Body of pancreas (tissue), 4 donors: ENCODE data around the gene RIMBP2. TPM values are rescaled to one million over a fixed set of nuclear protein-coding genes. Genes with fewer than 3 reads are reported as not detected.
"Not testable (repeated sequence)": the region's sequence is repeated elsewhere in the genome, so short reads cannot be mapped to it uniquely, and the experiment has no call there.

ENCODE experiments used
- ATAC-seq: fragments of 150-250 bp; one replicate; pipeline ENCODE4 v1.9.1; 2016
- DNase-seq, 4 donors: peaks; one replicate each; pipeline ENCODE4 v3.0.0-alpha.2; 2019
- H3K27ac ChIP-seq, 4 donors: fragments of 200-600 bp; sonication (generic); 1 replicate in 3 of 4; 2 replicates in 1 of 4; pipeline versions ENCODE4 v1.5.1 to v1.6.1; 2016 to 2019; ENCODE audit warnings: mild to moderate bottlenecking in 1 of 4, mixed read lengths in 1 of 4, moderate library complexity in 1 of 4
- H3K27me3 ChIP-seq, 2 donors: fragments of 200-600 bp; sonication (generic); one replicate each; pipeline ENCODE4 v1.6.0; 2016; ENCODE audit warnings: mild to moderate bottlenecking in 1 of 2
- H3K36me3 ChIP-seq, 2 donors: fragments of 200-600 bp; sonication (generic); replicated peaks in 1 of 2; 2 replicates each; pipeline ENCODE4 v1.5.1; 2016; ENCODE audit warnings: low read depth in 2 of 2; ENCODE audit not compliant: insufficient read depth in 1 of 2
- H3K4me1 ChIP-seq: fragments of 200-600 bp; sonication (generic); one replicate; pipeline ENCODE4 v1.6.0; 2016
- H3K4me3 ChIP-seq, 2 donors: fragments of 200-600 bp; sonication (generic); 1 replicate in 1 of 2; 2 replicates in 1 of 2; pipeline ENCODE4 v1.5.1; 2016 to 2019
- H3K9me3 ChIP-seq, 3 donors: fragments of 200-600 bp; sonication (generic); 1 replicate in 2 of 3; 2 replicates in 1 of 3; pipeline ENCODE4 v1.5.1; 2016
- POLR2A ChIP-seq, 3 donors: fragments of 450-650 bp; IDR thresholded peaks; one replicate each; pipeline ENCODE4 v1.6.1; 2016; ENCODE audit warnings: antibody characterized with exemption in 3 of 3, mild to moderate bottlenecking in 2 of 3
- WGBS, 2 donors: methylation state at CpG; one replicate each; pipeline ENCODE4 v1.1.5; 2017; 5-methylcytosine and 5-hydroxymethylcytosine counted together
- intact Hi-C: fragments of 100-400 bp; cut with DNase I; formaldehyde crosslinking; loops from one replicate; pipeline ENCODE4 v1.15.1; 2023
- total RNA-seq, 2 donors: library from RNA; depleted of rRNA; stranded (reverse); fragments of >200 nt; gene quantifications; one replicate each; pipeline ENCODE4 v1.1.0, GENCODE V29; 2016
- TF ChIP-seq, protein P1 (sequence below), 7 experiments: fragments of 450-650 bp in 4 of 7; fragments of 200-600 bp in 3 of 7; sonication (generic) in 3 of 7; IDR thresholded peaks; one replicate each; pipeline ENCODE4 v1.5.1; 2016 to 2019; ENCODE audit warnings: antibody characterized with exemption in 7 of 7

The RIMBP2 gene
- total RNA-seq, 2 donors from 2014 or later = 7.3 to 27.4 TPM

DNA sequence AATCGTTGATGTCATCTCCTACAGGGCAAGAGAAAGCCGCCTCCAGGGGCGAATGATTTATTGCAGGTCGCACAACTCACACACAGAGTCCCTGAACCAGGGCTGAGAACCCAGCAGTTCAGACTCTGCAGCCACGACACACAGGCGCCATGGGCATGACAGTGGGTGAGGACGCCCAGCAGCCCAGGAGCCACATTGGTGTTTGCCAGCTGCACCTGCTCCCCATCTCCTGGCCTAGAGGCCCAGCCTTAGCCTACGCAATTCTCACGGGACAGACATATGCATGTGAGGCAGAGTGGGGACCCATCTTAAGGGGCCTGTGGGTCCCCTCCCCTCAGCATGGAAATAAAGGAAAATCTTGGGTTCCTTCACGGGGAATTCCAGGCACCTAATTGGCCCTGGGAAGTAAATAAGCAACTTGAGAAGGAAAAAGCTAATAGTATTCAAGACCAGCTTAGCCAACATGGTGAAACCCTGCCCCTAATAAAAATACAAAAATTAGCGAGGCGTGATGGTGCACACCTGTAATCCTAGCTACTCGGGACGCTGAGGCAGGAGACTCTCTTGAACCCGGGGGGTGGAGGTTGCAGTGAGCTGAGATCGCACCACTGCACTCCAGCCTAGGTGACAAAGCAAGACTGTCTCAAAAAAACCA, 69.3 kb downstream of the RIMBP2 start:
- no peak overlapping the region for H3K4me3 ChIP-seq
- intact Hi-C loops = no loop called here
- no peak overlapping the region for H3K27ac ChIP-seq
- H3K9me3 ChIP-seq = no peaks in the 10 kb centered on the region
- 67 to 71% methylated on average over 15 to 16 of the region's 16 CpGs for WGBS, 2 donors
- ATAC-seq = no peak
- DNase-seq = no peak
- H3K27me3 ChIP-seq = no peaks in the 10 kb centered on the region
- no peak for TF ChIP-seq POLR2A (IDR thresholded peaks at IDR 0.05)
- TF ChIP-seq, protein P1, sequence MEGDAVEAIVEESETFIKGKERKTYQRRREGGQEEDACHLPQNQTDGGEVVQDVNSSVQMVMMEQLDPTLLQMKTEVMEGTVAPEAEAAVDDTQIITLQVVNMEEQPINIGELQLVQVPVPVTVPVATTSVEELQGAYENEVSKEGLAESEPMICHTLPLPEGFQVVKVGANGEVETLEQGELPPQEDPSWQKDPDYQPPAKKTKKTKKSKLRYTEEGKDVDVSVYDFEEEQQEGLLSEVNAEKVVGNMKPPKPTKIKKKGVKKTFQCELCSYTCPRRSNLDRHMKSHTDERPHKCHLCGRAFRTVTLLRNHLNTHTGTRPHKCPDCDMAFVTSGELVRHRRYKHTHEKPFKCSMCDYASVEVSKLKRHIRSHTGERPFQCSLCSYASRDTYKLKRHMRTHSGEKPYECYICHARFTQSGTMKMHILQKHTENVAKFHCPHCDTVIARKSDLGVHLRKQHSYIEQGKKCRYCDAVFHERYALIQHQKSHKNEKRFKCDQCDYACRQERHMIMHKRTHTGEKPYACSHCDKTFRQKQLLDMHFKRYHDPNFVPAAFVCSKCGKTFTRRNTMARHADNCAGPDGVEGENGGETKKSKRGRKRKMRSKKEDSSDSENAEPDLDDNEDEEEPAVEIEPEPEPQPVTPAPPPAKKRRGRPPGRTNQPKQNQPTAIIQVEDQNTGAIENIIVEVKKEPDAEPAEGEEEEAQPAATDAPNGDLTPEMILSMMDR (IDR thresholded peaks at IDR 0.05) = no peak
- H3K36me3 ChIP-seq = no peaks in the 10 kb centered on the region
- H3K4me1 ChIP-seq = no peaks in the 10 kb centered on the region

GRCh38 chr12:130646191-130646590, 69.9 kb downstream of the RIMBP2 start:
- WGBS, 2 donors = 57 to 61% methylated on average over 4 of the region's 4 CpGs
- H3K27me3 ChIP-seq, H3K27ac ChIP-seq, ATAC-seq, DNase-seq, H3K4me1 ChIP-seq, intact Hi-C loops, H3K9me3 ChIP-seq, H3K36me3 ChIP-seq, H3K4me3 ChIP-seq: not testable (repeated sequence)

DNA sequence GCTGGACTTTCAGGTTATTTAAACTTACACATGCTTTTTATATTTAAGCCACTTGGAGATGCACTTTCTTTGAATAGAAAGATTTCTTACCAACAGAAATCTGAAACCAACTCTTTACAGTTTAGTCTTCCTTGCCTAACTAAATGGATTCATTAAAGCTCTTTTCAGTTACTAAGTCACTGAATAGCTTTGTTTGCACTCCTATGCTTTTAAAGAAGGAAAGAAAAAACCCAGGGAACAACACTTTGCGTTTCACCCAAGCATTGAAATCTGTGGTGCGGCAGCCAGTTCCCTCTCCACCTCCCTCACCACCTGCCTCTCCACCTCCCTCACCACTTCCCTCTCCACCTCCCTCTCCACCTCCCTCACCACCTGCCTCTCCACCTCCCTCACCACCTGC, 70.3 kb downstream of the RIMBP2 start:
- DNase-seq (no peak), ATAC-seq (no peak)
- intact Hi-C loops = no loop called here
- Histone ChIP-seq H3K36me3 (no peaks in the 10 kb centered on the region), H3K27me3 (no peaks in the 10 kb centered on the region), H3K9me3 (no peaks in the 10 kb centered on the region), H3K4me3 (no peak overlapping the region), H3K4me1 (no peaks in the 10 kb centered on the region), H3K27ac (no peak overlapping the region)
- no peak for TF ChIP-seq POLR2A (IDR thresholded peaks at IDR 0.05)
- TF ChIP-seq, protein P1 (IDR thresholded peaks at IDR 0.05) = no peak
- WGBS, 2 donors = 38 to 66% methylated on average over 2 of the region's 2 CpGs

GRCh38 chr12:130644566-130644965, 71.5 kb downstream of the RIMBP2 start:
- ATAC-seq (no peak), DNase-seq (no peak)
- H3K9me3 ChIP-seq = no peaks in the 10 kb centered on the region
- no peak overlapping the region for H3K27ac ChIP-seq
- no peak overlapping the region for H3K4me3 ChIP-seq
- no peaks in the 10 kb centered on the region for H3K36me3 ChIP-seq
- TF ChIP-seq, protein P1 (IDR thresholded peaks at IDR 0.05) = no peak
- no peak for TF ChIP-seq POLR2A (IDR thresholded peaks at IDR 0.05)
- intact Hi-C loops = no loop called here
- 82% methylated on average over 11 to 13 of the region's 13 CpGs for WGBS, 2 donors
- no peaks in the 10 kb centered on the region for H3K27me3 ChIP-seq
- H3K4me1 ChIP-seq = no peaks in the 10 kb centered on the region

GRCh38 chr12:130644146-130644545, 72.0 kb downstream of the RIMBP2 start:
- WGBS, 2 donors = 66 to 69% methylated on average over 12 of the region's 12 CpGs
- ATAC-seq (no peak), DNase-seq (no peak)
- Histone ChIP-seq H3K27ac (no peak overlapping the region), H3K9me3 (no peaks in the 10 kb centered on the region), H3K36me3 (no peaks in the 10 kb centered on the region), H3K4me3 (no peak overlapping the region), H3K27me3 (no peaks in the 10 kb centered on the region), H3K4me1 (no peaks in the 10 kb centered on the region)
- intact Hi-C loops = no loop called here
- no peak for TF ChIP-seq POLR2A (IDR thresholded peaks at IDR 0.05)
- TF ChIP-seq, protein P1 (IDR thresholded peaks at IDR 0.05) = no peak
